Measurements from ENCODE around the gene GLI3.

GRCh38 chr7:42087616-42088015, 149.4 kb downstream of the GLI3 start:
- TF ChIP-seq CTCF (IDR thresholded peaks at IDR 0.05) (no peak), EP300 (IDR thresholded peaks at IDR 0.05) (no peak), POLR2A (IDR thresholded peaks at IDR 0.05) (no peak)

Measured in suprapubic skin (tissue), 3 donors.